HG03575 (cell line): ENCODE measurements around the gene SLC25A4.
A peak's percentile ranks its signal among the peaks of the same experiment; 100 is the strongest.
"Not testable (repeated sequence)": the region's sequence is repeated elsewhere in the genome, so short reads cannot be mapped to it uniquely, and the experiment has no call there.

Experiments
- ATAC-seq: cut with Tn5 transposase; IDR thresholded peaks from one replicate; pipeline ENCODE4 v1.9.1; 2021; ENCODE audit not compliant: unreplicated experiment, insufficient number of reproducible peaks, low FRiP score; ENCODE audit errors: extremely low read depth

SLC25A4 gene

DNA sequence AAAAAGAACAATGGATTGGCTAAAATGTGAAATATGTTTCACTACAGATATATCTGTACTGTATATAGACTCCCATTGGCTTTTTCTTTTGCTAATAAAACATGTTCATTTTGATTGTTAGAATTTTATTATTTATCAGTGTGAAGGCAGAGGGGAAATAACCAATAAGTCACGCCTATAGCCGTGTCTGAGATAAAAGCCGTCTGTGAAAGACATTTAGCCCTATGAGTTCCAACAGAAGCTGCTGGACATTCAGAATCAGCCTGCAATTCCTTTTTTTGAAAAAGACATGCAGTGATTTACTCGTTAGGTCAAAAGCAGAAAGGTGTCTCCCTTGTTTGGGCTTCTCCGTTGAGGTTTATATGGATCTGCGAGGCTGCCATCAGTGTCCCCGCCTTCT, 24.2 kb upstream of the SLC25A4 start:
- ATAC-seq: no peak

DNA sequence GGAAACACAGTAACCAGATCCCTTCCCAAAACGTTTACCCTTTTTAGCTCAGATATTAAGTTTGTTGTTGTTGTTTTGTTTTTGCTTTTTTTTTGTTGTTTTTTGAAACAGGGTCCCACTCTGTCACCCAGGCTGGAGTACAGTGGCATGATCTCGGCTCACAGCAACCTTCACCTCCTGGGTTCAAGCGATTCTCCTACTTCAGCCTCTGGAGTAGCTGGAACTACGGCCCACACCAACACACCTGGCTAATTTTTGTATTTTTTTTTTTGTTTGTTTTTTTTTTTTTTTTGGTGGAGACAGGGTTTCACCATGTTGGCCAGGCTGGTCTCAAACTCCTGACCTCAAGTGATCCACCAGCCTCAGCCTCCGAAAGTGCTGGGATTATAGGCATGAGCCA, 23.6 kb upstream of the SLC25A4 start:
- ATAC-seq: not testable (repeated sequence)

DNA sequence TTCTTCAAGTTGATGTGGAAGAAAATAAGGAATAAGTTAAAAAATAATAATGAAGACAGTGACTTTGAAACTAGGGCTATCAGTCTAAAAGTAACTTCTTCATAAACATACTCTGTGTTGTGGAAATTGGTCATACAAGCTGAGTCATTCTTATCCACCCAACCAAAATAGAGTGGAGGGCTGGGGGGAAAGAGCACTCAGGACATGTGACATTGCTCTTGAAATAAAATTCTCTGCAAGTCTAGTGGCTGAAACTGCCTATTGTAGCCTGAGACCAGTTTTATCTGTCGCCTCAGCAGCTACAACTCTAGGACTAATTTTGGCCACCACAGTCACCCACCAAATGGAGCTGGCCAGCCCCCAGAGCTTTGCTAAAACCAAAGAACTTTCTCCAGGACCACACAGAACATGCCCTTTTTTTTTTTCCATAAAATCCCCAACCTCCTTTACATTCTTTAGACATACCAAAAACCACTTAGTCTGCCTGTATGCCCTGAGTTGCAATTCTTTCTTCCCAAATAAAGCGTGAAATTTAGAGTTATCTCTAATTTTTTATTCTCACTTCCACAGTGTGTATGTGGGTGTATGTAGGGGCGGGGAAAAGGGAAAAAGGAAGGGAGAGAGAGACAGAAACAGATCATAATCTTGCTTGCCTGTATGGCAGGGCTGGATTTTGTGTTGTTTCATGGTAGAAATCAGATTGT, 23.0 kb upstream of the SLC25A4 start:
- ATAC-seq: no peak

GRCh38 chr4:185120631-185120946, 22.5 kb upstream of the SLC25A4 start:
- ATAC-seq: no peak

DNA sequence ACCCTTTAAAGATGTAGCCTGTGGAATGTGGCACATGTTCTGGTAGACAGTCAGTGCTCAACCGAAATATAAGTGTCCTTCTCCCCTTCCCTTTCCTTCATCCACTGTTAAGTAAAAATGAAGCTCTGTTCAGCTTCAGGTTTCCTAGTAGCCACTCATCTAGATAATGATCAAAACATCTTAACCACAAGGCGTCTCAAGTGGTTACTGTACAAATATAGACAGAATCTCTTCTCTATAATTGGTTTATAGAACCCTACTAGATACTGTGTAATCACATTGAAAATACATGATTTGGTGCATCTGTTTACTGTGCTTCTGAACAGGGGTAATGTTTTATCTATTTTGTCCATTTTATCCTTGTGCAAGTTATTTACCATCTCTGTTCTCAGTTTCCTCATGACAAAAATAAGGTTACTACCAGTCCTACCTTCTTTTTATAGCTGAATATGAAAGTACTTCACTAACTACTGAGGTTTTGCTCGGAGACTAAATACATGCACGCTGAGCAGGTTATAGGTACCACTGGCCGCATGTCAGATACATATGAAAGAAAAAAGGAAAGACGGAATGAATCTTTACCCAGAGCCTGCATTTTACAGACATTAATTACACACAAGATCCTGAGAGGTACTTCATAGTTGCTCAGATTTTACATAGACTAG, 20.3 kb upstream of the SLC25A4 start:
- no peak for ATAC-seq

DNA sequence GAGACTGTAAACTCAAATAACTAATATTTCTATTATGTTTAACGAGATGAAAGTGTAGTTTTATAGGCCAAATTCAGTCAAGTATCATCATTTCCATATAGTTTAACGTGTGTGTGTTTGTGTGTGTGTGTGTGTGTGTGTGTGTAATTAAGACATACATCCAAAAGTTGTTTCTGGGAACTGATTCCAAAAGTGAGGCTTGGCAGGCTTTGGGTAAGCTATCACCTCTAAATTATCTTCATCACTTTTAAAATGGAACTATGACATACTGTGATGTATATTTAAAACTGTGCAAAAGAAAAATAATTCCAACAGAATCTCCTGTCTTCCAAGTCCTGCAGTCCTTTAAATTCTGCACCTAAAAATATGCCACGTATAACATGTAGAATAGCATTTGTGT, 19.1 kb upstream of the SLC25A4 start:
- no peak for ATAC-seq

GRCh38 chr4:185127021-185127925, 15.8 kb upstream of the SLC25A4 start:
- ATAC-seq: no peak

DNA sequence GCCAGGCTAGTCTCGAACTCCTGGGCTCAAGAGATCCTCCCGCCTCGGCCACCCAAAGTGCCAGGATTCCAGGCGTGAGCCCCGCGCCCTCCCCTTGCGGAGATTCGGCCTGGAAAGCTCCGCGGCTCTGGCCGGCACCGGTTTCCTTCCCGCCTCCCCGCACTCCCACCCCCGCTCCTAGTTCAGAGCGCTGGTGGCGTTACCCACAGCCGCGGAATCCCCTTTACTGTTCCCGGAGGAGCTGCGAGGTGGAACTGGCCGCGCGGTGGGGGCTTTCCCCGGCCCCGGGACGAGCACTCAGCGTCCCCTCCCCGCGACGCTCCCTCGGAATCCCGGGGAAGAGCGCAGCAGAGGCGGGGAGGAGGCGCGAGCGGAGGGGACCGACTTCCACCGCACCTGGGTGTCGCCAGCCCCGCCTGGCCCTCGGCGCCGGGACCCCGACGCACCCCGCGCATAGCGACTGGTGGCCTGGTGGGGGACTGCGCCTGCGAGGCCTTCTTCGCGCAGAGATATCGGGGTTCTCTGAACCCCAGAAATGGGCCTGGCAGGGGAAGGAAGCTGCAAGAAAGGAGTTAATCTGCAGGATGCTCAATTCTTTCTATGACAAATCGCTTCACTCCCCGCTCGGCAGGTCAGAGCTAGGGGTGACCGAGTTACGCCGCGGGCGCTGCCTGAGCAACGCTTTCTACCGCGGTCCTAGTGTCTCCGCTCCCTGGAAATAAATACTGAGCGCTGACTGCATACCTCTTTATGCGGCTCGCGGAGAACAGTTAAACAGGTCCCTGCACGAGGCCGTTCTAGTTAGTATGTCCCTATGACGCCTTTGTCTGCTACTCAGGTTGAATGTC, 14.6 kb upstream of the SLC25A4 start:
- ATAC-seq: no peak

GRCh38 chr4:185134307-185134869, 8.7 kb upstream of the SLC25A4 start:
- no peak for ATAC-seq

GRCh38 chr4:185137233-185137925, 5.7 kb upstream of the SLC25A4 start:
- no peak for ATAC-seq

GRCh38 chr4:185138161-185138560, 4.9 kb upstream of the SLC25A4 start:
- no peak for ATAC-seq

- no peak for ATAC-seq
Observed at GRCh38 chr4:185139736-185140135, 3.3 kb upstream of the SLC25A4 start.

DNA sequence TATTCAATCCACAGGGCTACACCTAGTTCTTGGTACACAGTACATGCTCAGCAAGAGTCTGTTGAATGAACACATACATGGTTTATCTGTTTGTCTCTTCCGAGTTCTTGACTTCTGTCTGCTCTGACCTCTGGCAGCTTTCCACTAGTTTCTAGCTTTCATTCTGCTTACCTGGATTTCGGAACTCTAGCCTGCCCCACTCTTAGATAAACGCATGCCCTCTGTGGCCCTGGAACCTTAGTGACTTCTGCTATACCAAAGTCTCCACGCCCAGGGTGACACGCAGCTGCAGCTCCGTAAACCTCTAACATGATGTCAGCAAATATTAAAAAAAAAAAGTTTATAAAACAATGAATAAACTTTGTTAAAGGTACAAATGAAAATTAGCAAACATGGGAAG, 1.3 kb upstream of the SLC25A4 start:
- ATAC-seq: no peak

GRCh38 chr4:185142564-185142911, 528 bp upstream of the SLC25A4 start:
- no peak for ATAC-seq

DNA sequence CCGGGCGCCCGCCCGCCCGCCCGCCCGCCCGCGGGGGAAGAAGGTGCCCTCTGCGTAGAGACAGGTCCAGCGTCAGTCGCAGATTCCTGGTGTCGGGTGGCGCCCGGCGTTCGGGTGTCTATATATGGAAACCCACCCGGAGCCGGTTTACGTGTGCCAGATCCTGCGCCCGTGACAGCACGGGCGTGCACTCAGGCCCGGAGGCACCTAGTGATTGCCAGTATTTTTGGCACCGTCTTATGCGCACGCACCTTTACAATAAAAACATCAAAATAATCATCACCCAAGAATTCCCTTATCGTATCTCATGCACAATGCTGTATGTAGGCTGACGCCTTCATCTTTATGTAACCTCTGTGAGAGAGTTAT, 519 bp downstream of the SLC25A4 start:
- peak; percentile 0 for ATAC-seq

- ATAC-seq: no peak
Observed at GRCh38 chr4:185144601-185145240, 1.7 kb downstream of the SLC25A4 start.

DNA sequence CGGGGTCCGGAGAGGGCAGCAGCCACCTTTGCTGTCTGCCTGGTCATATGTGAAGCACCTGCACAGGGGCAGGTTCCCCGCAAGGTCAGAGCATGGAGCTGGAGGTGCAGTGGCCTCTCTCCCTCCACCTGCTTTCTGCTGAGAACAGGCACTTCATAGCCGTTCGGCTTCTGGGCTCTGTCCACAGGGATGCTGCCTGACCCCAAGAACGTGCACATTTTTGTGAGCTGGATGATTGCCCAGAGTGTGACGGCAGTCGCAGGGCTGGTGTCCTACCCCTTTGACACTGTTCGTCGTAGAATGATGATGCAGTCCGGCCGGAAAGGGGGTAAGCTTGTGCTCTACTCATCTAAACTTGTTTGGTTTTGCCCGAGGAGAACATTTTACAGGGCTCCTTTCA, 2.5 kb downstream of the SLC25A4 start:
- ATAC-seq: no peak

DNA sequence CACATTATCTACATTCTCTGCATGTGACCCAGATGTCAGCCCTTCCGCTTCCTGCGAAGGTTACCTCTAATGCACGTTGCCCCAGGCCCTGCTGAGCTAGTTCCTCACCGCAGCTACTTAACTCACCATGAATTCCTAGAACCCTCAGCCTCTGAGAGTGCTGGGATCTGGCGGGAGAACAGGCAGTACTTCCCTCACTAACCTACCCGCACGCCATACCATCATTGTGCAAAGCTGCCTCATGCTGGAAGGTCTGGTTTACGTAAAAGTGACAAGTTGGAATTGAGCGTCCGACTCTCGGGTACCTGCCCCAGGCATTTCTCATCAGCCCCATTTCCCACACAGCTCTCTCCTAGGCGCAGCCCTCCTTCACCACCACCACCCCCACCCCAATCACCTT, 6.3 kb downstream of the SLC25A4 start:
- ATAC-seq: no peak
